ENCODE data around the gene NACA.

NACA gene

DNA sequence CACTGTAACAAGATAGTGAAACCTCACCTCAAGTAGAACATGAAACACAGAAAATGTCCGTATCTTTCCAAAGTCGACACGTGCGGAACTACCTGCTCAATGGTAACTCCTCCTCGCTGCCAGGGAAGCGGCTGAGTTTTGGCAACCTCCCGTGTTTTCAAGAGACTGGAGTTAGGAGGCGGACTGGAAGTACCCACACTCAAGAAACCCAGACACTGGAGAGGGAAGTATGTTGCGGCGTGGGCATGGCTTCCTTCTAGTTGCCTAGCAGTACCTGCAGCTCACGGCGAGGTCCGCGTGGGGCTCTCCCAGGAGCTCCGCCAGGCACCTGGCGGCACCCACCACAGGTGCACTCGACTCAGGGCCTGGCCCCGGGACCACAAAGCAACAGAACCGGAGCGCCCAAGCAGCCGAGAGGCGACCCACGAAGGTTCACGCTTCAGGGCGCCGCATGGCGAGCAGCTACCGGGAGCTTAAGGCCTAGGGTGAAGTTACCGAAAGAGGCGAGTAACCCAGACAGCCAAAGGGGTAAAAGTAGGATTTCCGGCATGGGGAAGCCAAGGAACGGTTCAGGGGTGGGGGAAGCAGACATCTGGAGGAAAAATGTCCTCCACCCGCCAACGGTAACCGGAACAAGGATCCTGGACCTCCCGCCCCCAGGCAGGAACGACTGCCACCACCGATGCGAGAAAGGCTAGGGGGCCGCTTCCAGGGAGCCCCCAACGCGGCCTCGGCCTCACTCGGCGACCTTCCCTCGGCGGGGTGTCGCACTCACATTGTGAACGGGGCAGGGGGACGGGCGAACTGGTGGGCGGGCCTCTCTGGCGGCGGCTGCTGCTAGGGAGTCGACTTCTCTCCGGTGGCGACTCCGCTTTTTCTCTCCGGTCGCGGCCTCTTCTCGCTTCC lies 37.6 kb downstream of the NACA start:
- no peak for DNase-seq

DNA sequence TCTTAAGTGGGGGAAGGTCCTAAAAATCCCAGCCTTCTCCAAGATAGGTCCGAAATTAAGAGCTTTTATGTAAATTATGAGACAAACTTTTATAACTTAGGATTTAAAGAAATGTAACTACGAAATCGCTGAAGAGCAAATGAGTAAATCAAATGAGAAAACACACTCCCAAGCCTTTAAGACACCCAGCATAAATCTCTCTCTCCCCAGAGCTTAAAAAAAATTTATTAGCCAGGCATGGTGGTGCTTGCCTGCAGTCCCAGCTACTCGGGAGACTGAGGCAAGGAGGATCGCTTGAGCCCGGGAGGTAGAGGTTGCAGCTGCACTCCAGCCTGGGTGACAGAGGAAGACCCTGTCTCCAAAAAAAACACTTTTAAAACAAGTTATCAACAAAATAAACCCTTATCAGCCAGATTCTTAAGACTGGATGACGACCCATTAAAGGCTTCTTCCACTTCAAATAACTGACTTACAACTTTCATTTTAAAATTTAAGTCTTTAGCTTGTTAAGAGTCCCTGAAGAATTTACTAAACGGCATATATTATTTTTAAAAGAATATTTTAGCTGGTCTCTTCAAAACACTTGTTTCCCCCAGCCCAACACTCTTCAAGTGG lies 40.2 kb downstream of the NACA start:
- DNase-seq, result no peak

DNA sequence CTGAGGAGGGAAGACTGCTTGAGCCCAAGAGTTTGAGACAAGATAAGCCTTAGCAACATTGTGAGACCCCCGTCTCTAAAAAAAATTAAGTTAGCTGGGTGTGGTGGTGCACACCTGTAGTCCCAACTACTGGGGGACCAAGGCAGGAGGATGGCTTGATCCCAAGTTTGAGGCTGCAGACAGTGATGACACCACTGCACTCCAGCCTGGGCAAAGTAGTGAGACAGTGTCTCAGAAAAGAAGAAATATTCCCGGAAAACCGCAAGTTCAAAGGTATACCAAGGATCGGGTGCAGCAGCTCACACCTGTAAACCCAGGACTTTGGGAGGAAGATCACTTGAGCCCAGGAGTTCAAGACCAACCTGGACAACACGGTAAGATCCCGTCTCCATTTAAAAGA lies 42.8 kb downstream of the NACA start:
- no peak for DNase-seq

DNA sequence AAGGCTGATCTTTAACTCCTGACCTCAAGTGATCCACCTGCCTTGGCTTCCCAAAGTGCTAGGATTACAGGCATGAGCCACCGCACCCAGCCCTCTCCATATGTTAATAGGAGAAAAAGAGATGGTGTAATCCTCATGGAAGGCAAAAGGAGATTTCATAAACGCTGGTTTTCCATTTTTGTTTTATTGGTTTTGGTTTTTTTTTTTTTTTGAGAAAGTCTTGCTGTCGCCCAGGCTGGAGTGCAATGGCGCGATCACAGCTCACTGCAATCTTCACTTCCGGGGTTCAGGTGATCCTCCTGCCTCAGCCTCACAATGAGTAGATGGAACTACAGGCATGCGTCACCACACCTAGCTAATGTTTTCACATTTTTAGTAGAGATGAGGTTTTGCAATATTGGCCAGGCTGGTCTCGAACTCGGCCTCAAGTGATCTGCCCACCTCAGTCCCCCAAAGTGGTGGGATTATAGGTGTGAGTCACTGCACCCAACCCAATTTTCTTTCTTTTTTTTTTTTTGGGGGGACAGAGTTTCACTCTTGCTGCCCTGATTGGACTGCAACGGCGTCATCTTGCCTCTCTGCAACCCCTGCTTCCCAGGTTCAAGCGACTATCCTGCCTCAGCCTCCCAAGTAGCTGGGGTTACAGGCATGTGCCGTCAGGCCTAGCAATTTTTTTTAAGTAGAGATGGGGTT lies 45.1 kb downstream of the NACA start:
- no peak for DNase-seq

DNA sequence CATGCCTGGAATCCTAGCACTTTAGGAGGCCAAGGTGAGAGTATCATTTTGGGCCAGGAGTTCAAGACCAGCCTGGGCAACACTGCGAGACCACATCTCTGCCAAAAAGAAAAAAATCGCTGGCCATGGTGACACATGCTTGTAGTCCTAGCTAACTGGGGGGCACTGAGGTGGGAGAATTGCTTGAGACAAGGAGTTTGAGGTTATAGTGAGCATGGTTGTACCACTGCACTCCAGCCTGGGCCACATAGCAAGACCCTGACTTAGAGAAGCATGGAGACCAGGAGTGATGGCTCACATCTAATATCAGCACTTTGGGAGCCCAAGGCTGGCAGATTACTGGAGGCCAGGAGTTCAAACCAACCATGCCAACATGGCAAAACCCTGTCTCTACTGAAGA lies 46.2 kb downstream of the NACA start:
- no peak for DNase-seq

DNA sequence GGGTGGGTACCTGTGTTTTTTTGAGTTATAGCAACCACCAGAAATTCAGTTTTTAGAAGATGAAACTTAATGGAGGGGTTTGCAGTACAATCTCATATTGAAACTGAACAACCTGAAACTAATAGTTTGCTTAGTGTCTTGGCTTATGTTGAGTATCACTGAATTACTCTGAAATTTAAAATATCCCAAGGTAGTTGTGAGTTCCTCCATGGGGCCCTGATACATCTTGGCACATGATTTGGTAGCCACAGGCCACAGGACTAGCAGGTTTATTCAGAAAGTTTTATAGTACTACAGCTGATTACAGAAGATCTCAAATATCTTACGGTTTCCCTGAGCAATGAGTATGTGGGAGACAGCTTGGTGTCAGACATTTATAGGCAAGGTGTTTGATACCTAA lies 47.4 kb downstream of the NACA start:
- DNase-seq, result no peak

DNA sequence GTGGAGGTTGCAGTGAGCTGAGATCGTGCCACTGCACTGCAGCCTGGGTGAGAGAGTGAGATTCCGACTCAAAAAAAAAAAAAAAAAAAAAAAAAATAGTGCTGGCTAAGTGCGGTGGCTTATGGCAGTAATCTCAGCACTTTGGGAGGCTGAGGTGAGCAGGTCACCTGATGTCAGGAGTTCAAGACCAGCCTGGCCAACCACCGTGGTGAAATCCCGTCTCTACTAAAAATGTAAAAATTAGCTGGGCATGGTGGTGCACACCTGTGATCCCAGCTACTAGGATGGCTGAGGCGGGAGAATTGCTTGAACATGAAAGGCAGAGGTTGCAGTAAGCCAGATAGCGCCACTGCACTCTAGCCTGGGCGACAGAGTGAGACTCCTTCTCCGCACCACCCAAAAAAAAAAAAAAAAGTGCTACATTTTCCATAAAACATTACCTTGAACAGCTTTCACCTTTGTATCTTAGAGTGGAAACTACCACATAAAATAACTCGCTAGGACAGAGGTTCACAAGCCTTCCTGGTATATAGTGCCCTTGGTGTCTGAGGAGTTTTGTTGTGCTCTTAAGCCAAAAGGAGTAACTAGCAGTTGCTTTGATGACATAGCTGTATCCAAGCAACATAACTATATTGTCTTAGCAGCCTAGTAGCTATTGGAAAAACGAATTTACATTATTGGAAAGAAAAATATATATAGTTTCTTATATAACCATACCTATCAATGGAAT lies 48.1 kb downstream of the NACA start:
- no peak for DNase-seq

DNA sequence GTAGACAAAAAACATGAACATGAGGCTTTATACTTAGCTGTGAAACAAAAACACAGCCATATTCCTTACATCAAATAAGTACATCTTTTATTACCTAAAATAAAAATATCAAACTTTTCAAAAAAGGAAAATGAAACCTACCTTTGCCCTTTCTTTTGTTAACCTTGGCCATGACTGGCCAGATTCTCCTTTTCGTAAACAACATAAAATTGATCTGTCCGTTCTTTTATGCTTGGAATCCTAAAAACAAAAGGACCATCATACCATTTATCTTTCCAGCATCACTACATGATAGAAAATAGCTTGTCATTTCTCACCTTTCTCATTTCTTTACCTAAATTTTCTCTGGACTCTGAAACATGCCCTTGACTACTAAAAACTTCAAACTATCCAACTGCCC lies 53.5 kb downstream of the NACA start:
- DNase-seq, result no peak

DNA sequence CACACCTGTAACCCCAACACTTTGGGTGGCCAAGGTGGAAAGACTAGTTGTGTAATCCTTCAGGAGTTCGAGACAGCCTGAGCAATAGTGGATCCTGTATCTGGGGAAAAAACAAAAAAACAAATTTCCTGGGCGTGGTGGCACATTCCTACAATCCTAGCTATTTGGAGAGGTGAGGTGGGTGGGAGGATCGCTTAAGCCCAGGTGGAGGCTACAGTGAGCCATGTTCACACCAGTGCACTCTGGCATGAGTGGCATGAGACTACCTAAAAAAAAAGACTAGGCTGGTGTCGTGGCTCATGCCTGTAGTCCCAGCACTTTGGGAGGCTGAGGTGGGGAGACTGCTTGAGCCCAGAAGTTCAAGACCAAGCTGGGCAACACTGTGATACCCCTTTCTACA lies 54.3 kb downstream of the NACA start:
- no peak for DNase-seq

DNA sequence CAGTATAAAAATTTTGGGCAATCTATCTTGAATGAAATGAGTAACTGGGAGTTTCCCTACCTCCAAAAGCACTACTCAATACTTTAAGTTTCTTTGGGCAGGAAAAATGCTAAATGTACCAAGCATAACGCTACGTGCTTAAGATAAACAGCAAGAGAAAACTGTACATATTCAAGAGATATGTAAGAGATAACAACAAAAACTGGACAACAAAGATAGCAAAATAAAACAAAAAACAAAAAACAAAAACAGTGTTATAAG lies 57.0 kb downstream of the NACA start:
- no peak for DNase-seq

Data from NCI-H1048 (cell line).